ENCODE results near the gene GPR4. TPM values are rescaled to one million over a fixed set of nuclear protein-coding genes. Genes with fewer than 3 reads are reported as not detected.
"Not testable (repeated sequence)": the region's sequence is repeated elsewhere in the genome, so short reads cannot be mapped to it uniquely, and the experiment has no call there.

GPR4 gene
- total RNA-seq, 1 donor from 2014 or later = not detected

DNA sequence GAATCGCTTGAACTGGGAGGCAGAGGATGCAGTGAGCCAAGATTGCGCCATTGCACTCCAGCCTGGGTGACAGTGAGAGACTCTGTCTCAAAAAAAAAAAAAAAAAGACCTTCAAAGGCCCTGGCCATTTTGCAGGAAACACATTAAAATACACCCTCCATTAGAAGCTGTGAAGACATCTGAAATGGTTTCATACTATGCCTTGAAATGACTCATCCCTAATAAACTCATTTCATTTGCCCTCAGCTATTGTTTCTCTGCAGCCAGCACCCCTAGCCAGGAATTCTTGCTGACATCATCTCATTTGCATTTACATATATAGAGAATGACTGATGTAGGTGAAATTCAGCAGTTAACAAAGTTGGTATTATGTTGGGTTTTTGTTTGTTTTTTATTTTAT lies 28.5 kb upstream of the GPR4 start:
- H3K27me3 Mint-ChIP-seq (ENCODE audit: low read depth) = no peaks in the 10 kb centered on the region
- no peak for DNase-seq (ENCODE audit: low read depth, low spot score)
- no peak overlapping the region for H3K27ac Mint-ChIP-seq (ENCODE audit: unreplicated experiment)

DNA sequence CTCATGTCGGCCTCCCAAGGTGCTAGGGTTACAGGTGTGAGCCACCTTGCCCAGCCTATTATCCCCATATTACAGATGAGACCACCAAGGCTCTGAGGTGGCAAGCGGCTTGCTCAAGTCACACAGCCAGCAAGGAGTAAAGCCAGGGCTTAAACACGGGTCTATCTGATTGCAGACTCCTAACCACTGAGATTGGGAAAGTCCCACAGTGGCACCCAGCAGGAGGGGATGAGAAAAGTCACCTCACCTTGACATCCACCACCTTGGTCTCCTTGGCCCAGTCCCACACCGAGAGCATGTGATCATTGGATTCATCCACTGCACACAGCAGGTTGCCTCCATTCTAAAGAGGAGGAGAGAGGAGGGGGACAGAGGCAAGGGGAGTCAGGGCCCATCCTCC lies 27.7 kb upstream of the GPR4 start:
- no peak for DNase-seq (ENCODE audit: low read depth, low spot score)
- Mint-ChIP-seq H3K36me3 (ENCODE audit: low read depth) (no peaks in the 10 kb centered on the region), H3K27me3 (ENCODE audit: low read depth) (no peaks in the 10 kb centered on the region), H3K27ac (ENCODE audit: unreplicated experiment) (peak overlapping the region; percentile 67), H3K4me1 (peaks cover 7% of the 10 kb centered on the region), H3K4me3 (no peak overlapping the region), H3K9me3 (no peaks in the 10 kb centered on the region)
- TF ChIP-seq, protein P1, sequence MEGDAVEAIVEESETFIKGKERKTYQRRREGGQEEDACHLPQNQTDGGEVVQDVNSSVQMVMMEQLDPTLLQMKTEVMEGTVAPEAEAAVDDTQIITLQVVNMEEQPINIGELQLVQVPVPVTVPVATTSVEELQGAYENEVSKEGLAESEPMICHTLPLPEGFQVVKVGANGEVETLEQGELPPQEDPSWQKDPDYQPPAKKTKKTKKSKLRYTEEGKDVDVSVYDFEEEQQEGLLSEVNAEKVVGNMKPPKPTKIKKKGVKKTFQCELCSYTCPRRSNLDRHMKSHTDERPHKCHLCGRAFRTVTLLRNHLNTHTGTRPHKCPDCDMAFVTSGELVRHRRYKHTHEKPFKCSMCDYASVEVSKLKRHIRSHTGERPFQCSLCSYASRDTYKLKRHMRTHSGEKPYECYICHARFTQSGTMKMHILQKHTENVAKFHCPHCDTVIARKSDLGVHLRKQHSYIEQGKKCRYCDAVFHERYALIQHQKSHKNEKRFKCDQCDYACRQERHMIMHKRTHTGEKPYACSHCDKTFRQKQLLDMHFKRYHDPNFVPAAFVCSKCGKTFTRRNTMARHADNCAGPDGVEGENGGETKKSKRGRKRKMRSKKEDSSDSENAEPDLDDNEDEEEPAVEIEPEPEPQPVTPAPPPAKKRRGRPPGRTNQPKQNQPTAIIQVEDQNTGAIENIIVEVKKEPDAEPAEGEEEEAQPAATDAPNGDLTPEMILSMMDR (conservative IDR thresholded peaks at IDR 0.05) = no peak

More for the DNA sequence above, 28.5 kb upstream of the GPR4 start:
- TF ChIP-seq, protein P1 (conservative IDR thresholded peaks at IDR 0.05) = no peak
- Mint-ChIP-seq H3K9me3 (no peaks in the 10 kb centered on the region), H3K4me3 (no peak overlapping the region), H3K4me1 (peaks cover 7% of the 10 kb centered on the region), H3K36me3 (ENCODE audit: low read depth) (no peaks in the 10 kb centered on the region)

DNA sequence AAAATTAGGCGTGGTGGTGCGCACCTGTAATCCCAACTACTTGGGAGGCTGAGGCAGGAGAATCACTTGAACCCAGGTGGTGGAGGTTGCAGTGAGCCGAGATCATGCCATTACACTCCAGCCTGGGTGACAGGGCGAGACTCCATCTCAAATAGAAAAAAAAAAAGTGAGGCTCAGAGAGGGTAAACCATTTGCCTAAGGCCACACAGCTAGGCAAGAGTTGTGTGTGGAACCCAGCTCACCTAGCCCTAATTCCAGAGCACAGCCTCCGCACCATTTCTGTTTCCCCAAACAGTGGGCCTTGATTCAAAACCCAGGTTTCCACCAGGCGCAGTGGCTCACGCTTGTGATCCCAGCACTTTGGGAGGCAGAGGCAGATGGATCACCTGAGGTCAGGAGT lies 26.2 kb upstream of the GPR4 start:
- not testable (repeated sequence) for DNase-seq (ENCODE audit: low read depth, low spot score); H3K27ac Mint-ChIP-seq (ENCODE audit: unreplicated experiment); H3K4me1 Mint-ChIP-seq; H3K27me3 Mint-ChIP-seq (ENCODE audit: low read depth); H3K4me3 Mint-ChIP-seq; H3K9me3 Mint-ChIP-seq; H3K36me3 Mint-ChIP-seq (ENCODE audit: low read depth)

DNA sequence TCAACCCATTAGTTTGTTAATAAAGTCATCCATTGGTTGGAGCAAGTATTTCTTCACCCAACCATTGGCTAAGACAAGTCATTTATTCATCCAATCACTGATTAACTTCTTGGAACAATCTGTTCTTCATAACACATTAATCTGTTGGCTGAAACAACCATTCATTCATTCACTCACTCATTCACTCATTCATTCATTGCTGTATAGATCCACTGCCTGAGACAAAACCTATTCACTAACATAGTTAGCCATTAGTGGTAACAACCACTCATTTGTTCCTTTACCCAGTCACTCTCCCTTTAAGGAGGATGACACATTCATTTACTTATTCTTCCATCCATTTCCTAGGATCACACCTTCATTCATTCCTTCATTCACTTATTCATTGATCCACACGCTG lies 22.0 kb upstream of the GPR4 start:
- TF ChIP-seq, protein P1 (conservative IDR thresholded peaks at IDR 0.05) = no peak
- DNase-seq (ENCODE audit: low read depth, low spot score) = no peak
- H3K4me3 Mint-ChIP-seq = no peak overlapping the region
- no peaks in the 10 kb centered on the region for H3K27me3 Mint-ChIP-seq (ENCODE audit: low read depth)
- H3K4me1 Mint-ChIP-seq = no peaks in the 10 kb centered on the region
- H3K27ac Mint-ChIP-seq (ENCODE audit: unreplicated experiment) = no peak overlapping the region
- no peaks in the 10 kb centered on the region for H3K9me3 Mint-ChIP-seq
- peaks cover 9% of the 10 kb centered on the region for H3K36me3 Mint-ChIP-seq (ENCODE audit: low read depth)

DNA sequence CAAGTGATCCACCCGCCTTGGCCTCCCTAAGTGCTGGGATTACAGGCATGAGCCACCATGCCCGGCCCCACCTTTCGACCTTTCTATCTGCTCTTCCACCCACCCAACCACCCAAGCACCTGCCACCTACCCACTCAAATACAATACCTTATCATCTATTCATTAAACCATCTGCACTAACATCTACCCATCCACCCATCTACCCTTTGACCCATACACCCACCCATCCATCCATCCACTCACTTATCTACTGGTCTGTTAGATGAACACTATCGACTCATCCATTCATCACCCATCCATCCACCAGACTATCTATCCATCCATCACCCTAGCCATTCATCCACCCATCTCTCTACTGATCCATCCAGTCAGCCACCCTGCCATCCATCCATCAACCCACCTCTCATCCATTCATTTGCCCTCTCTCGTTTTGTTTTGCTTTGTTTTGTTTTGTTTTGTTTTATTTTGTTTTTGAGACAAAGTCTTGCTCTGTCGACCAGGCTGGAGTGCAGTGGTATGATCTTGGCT lies 20.0 kb upstream of the GPR4 start:
- no peak overlapping the region for H3K27ac Mint-ChIP-seq (ENCODE audit: unreplicated experiment)
- H3K27me3 Mint-ChIP-seq (ENCODE audit: low read depth) = no peaks in the 10 kb centered on the region
- no peak for DNase-seq (ENCODE audit: low read depth, low spot score)

DNA sequence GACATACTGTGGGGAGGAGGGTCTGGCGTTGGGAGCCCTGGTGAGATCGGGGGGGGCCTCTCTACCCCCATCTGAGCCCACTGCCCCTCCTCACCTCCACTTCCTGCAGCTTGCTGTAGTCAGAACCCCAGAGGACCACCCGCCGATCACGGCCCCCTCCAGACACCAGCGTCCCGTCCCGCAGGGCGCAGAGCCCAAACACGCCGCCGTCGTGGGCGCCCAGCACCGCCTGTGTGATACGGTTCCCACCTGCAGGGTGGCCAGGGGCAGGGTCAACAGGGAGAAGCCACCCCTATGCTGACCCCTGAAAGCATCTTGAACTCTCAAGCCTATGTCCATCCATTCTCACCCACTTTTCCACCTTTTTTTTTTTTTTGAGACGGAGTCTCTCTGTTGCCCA lies 19.4 kb upstream of the GPR4 start:
- no peak overlapping the region for H3K27ac Mint-ChIP-seq (ENCODE audit: unreplicated experiment)
- H3K27me3 Mint-ChIP-seq (ENCODE audit: low read depth) = no peaks in the 10 kb centered on the region
- H3K36me3 Mint-ChIP-seq (ENCODE audit: low read depth) = peaks cover 9% of the 10 kb centered on the region
- no peaks in the 10 kb centered on the region for H3K4me1 Mint-ChIP-seq
- DNase-seq (ENCODE audit: low read depth, low spot score) = no peak
- TF ChIP-seq, protein P1 (conservative IDR thresholded peaks at IDR 0.05) = no peak
- no peaks in the 10 kb centered on the region for H3K9me3 Mint-ChIP-seq
- no peak overlapping the region for H3K4me3 Mint-ChIP-seq

More for the DNA sequence above, 20.0 kb upstream of the GPR4 start:
- Mint-ChIP-seq H3K4me1 (no peaks in the 10 kb centered on the region), H3K9me3 (no peaks in the 10 kb centered on the region), H3K4me3 (no peak overlapping the region), H3K36me3 (ENCODE audit: low read depth) (peaks cover 9% of the 10 kb centered on the region)
- TF ChIP-seq, protein P1 (conservative IDR thresholded peaks at IDR 0.05) = no peak
